H9 (cell line): ENCODE data around the gene TRIM10. TPM values are rescaled to one million over a fixed set of nuclear protein-coding genes. Genes with fewer than 3 reads are reported as not detected.

Experiments
- DNase-seq: peaks from one replicate; pipeline ENCODE4 v3.0.0-alpha.2; 2017
- H2AFZ ChIP-seq: one replicate; pipeline ENCODE4 v1.6.1; 2013; ENCODE audit warnings: mild to moderate bottlenecking, low read length, control low read depth, moderate library complexity
- H2AK5ac ChIP-seq: 2 replicates; pipeline ENCODE4 v1.6.1; 2013; ENCODE audit warnings: low read length, control low read depth, mixed read lengths; ENCODE audit not compliant: insufficient read length
- H2BK120ac ChIP-seq: one replicate; pipeline ENCODE4 v1.6.1; 2013; ENCODE audit warnings: low read depth, mild to moderate bottlenecking, low read length, control low read depth, inconsistent platforms; ENCODE audit not compliant: poor library complexity, severe bottlenecking
- H2BK12ac ChIP-seq: 2 replicates; pipeline ENCODE4 v1.6.1; 2013; ENCODE audit warnings: low read length, control low read depth, mixed read lengths, low read depth; ENCODE audit not compliant: insufficient read length
- H2BK15ac ChIP-seq: 2 replicates; pipeline ENCODE4 v1.6.1; 2013; ENCODE audit warnings: low read depth, low read length, control low read depth
- H2BK20ac ChIP-seq: one replicate; pipeline ENCODE4 v1.6.1; 2013; ENCODE audit warnings: low read depth, mild to moderate bottlenecking, low read length, control low read depth, inconsistent platforms; ENCODE audit not compliant: poor library complexity, severe bottlenecking
- H2BK5ac ChIP-seq: 2 replicates; pipeline ENCODE4 v1.6.1; 2013; ENCODE audit warnings: low read length, control low read depth, mixed read lengths; ENCODE audit not compliant: insufficient read length
- H3K14ac ChIP-seq: 2 replicates; pipeline ENCODE4 v1.6.1; 2013; ENCODE audit warnings: low read length, control low read depth; ENCODE audit not compliant: insufficient read depth
- H3K18ac ChIP-seq: 2 replicates; pipeline ENCODE4 v1.6.1; 2013; ENCODE audit warnings: low read depth, mild to moderate bottlenecking, mixed read lengths, low read length, control low read depth; ENCODE audit not compliant: insufficient read length
- H3K23ac ChIP-seq: 2 replicates; pipeline ENCODE4 v1.6.1; 2013; ENCODE audit warnings: low read length, control low read depth, mixed read lengths, low read depth; ENCODE audit not compliant: insufficient read length
- H3K23me2 ChIP-seq: 2 replicates; pipeline ENCODE4 v1.6.1; 2013; ENCODE audit warnings: low read depth, mild to moderate bottlenecking, mixed read lengths, low read length, control low read depth; ENCODE audit not compliant: insufficient read length, poor library complexity, severe bottlenecking
- H3K27ac ChIP-seq: 2 replicates; pipeline ENCODE4 v1.5.1; 2013; ENCODE audit warnings: low read length, control low read depth, mixed read lengths, low read depth; ENCODE audit not compliant: insufficient read length
- H3K27me3 ChIP-seq: 2 replicates; pipeline ENCODE4 v1.6.1; 2013; ENCODE audit warnings: low read length, control low read depth, inconsistent platforms; ENCODE audit not compliant: insufficient read depth
- H3K4ac ChIP-seq: 2 replicates; pipeline ENCODE4 v1.6.1; 2013; ENCODE audit warnings: low read depth, mild to moderate bottlenecking, control low read depth, inconsistent platforms, low read length, moderate library complexity
- H3K4me1 ChIP-seq: 2 replicates; pipeline ENCODE4 v1.6.1; 2013; ENCODE audit warnings: low read length, control low read depth, inconsistent platforms; ENCODE audit not compliant: insufficient read depth
- H3K4me2 ChIP-seq: 2 replicates; pipeline ENCODE4 v1.6.1; 2013; ENCODE audit warnings: low read length, control low read depth, mixed read lengths; ENCODE audit not compliant: insufficient read length, insufficient read depth
- H3K56ac ChIP-seq: 2 replicates; pipeline ENCODE4 v1.6.1; 2013; ENCODE audit warnings: low read depth, mild to moderate bottlenecking, mixed read lengths, low read length, control low read depth; ENCODE audit not compliant: insufficient read length
- H3K79me1 ChIP-seq: 2 replicates; pipeline ENCODE4 v1.6.1; 2013; ENCODE audit warnings: low read depth, mild to moderate bottlenecking, moderate library complexity, low read length, control low read depth, inconsistent platforms; ENCODE audit not compliant: insufficient read depth, poor library complexity, severe bottlenecking
- H3K79me2 ChIP-seq: 2 replicates; pipeline ENCODE4 v1.6.1; 2013; ENCODE audit warnings: low read length, control low read depth, inconsistent platforms; ENCODE audit not compliant: insufficient read depth
- H3K9ac ChIP-seq: 2 replicates; pipeline ENCODE4 v1.6.1; 2013; ENCODE audit warnings: low read length, control low read depth, mixed read lengths; ENCODE audit not compliant: insufficient read length; ENCODE audit errors: extremely low read depth
- H3K9me3 ChIP-seq: one replicate; pipeline ENCODE4 v1.6.1; 2013; ENCODE audit warnings: low read depth, low read length, inconsistent platforms; ENCODE audit not compliant: control insufficient read depth
- H3T11ph ChIP-seq: one replicate; pipeline ENCODE4 v1.6.1; 2013; ENCODE audit warnings: mild to moderate bottlenecking, low read length, control low read depth, inconsistent platforms
- H4K20me1 ChIP-seq: one replicate; pipeline ENCODE4 v1.6.1; 2013; ENCODE audit not compliant: control insufficient read depth, insufficient read length, insufficient read depth
- H4K5ac ChIP-seq: 2 replicates; pipeline ENCODE4 v1.6.1; 2013; ENCODE audit warnings: low read depth, mild to moderate bottlenecking, mixed read lengths, low read length, control low read depth; ENCODE audit not compliant: insufficient read length
- H4K8ac ChIP-seq: replicated peaks from 2 replicates; pipeline ENCODE4 v1.6.1; 2013; ENCODE audit warnings: low read length, control low read depth, mixed read lengths, low read depth; ENCODE audit not compliant: insufficient read length
- H4K91ac ChIP-seq: 2 replicates; pipeline ENCODE4 v1.6.1; 2013; ENCODE audit warnings: low read depth, mild to moderate bottlenecking, moderate library complexity, mixed read lengths, low read length, control low read depth; ENCODE audit not compliant: insufficient read length
- H3K27ac Mint-ChIP-seq, 3 experiments: 2 replicates in 2 of 3; 3 replicates in 1 of 3; pipeline ENCODE4 v1.8.0; 2020 to 2021; ENCODE audit warnings: mixed read lengths in 3 of 3, mild to moderate bottlenecking in 1 of 3, moderate library complexity in 1 of 3
- H3K27me3 Mint-ChIP-seq: 2 replicates; pipeline ENCODE4 v1.8.0; 2021; ENCODE audit warnings: low read depth, mild to moderate bottlenecking, moderate library complexity, mixed read lengths
- H3K36me3 Mint-ChIP-seq, 3 experiments: 2 replicates in 2 of 3; 3 replicates in 1 of 3; pipeline ENCODE4 v1.8.0; 2020 to 2021; ENCODE audit warnings: low read depth in 3 of 3, mixed read lengths in 3 of 3; ENCODE audit not compliant: insufficient read depth in 1 of 3
- H3K4me1 Mint-ChIP-seq, 2 experiments: 2 replicates each; pipeline ENCODE4 v1.8.0; 2020; ENCODE audit warnings: mixed read lengths in 2 of 2
- H3K4me3 Mint-ChIP-seq, 2 experiments: 2 replicates in 1 of 2; 3 replicates in 1 of 2; pipeline ENCODE4 v1.8.0; 2020 to 2021; ENCODE audit warnings: mild to moderate bottlenecking in 2 of 2, mixed read lengths in 2 of 2, moderate library complexity in 1 of 2
- H3K9me3 Mint-ChIP-seq, 2 experiments: 2 replicates in 1 of 2; 3 replicates in 1 of 2; pipeline ENCODE4 v1.8.0; 2020; ENCODE audit warnings: mild to moderate bottlenecking in 2 of 2, mixed read lengths in 2 of 2, moderate library complexity in 1 of 2
- WGBS: extraction: QIAGEN DNeasy Blood & Tissue Kit; methylation state at CpG from one replicate; pipeline ENCODE4 v1.1.7; 2013; ENCODE audit warnings: missing lambda C conversion rate, low lambda C conversion rate, mixed read lengths; ENCODE audit not compliant: insufficient read length; ENCODE audit errors: extremely low coverage; 5-methylcytosine and 5-hydroxymethylcytosine counted together
- total RNA-seq: library from RNA; stranded (reverse); gene quantifications from 2 replicates; pipeline ENCODE4 v1.2.1, GENCODE V29; 2021
- TF ChIP-seq, protein P1 (sequence below): fragments of 200-600 bp; sonication (generic); conservative IDR thresholded peaks from 3 replicates; pipeline ENCODE4 v1.8.0; 2021; ENCODE audit warnings: antibody characterized with exemption, mild to moderate bottlenecking

Gene TRIM10
- total RNA-seq, 1 experiment from 2014 or later: 0.07 TPM

DNA sequence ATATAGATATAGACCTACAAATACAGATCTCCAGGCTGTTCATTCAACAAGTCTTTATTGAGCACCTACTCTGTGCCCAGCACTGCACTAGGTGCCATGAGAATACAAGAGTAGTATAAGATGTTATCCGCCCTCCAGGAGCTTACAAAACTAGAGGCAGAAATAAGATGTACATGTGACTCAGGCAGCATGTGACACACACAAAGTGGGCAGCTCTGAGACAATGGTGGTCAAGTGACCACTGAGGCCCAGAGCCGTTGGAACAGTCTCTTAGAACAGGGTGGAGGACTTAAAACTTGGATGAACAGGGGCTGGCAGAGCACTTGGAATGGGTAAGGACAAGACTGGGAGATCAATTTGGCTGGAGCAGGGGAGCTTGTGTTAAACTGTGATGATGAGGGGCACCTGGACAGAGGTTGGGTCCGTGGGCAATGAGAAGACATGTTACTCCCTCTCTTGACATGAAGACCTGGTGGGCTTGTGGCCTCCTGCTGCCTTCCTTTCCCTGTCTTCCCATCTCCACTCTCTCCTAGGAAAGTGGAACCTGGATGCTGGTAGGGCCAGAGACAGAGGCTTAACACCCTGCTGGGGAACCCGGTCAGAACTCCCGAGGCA, 23.5 kb upstream of the TRIM10 start:
- Histone ChIP-seq H2AK5ac (no peak overlapping the region), H3K79me1 (no peaks in the 10 kb centered on the region), H3K27ac (no peak overlapping the region), H3K23ac (no peak overlapping the region), H3K9me3 (no peaks in the 10 kb centered on the region), H4K8ac (no peak overlapping the region), H2AFZ (no peak overlapping the region), H3K18ac (no peak overlapping the region), H3T11ph (no peak overlapping the region), H4K91ac (no peak overlapping the region), H2BK15ac (no peak overlapping the region), H4K5ac (no peak overlapping the region), H2BK20ac (no peak overlapping the region), H3K23me2 (no peaks in the 10 kb centered on the region), H3K9ac (no peak overlapping the region), H2BK5ac (no peak overlapping the region), H3K14ac (no peak overlapping the region), H3K4me2 (no peak overlapping the region), H3K56ac (no peak overlapping the region), H3K79me2 (no peaks in the 10 kb centered on the region), H2BK12ac (no peak overlapping the region), H3K4ac (no peak overlapping the region), H2BK120ac (no peak overlapping the region), H4K20me1 (no peaks in the 10 kb centered on the region), H3K4me1 (no peaks in the 10 kb centered on the region), H3K27me3 (no peaks in the 10 kb centered on the region)
- no peak overlapping the region for H3K27ac Mint-ChIP-seq
- H3K9me3 Mint-ChIP-seq: peaks cover 0 to 5% of the 10 kb centered on the region in 2 experiments; a peak in 3 of 5 replicates
- peaks cover 26 to 44% (median 43%) of the 10 kb centered on the region in 3 experiments for H3K36me3 Mint-ChIP-seq
- H3K4me3 Mint-ChIP-seq: no peak overlapping the region
- no peaks in the 10 kb centered on the region for H3K4me1 Mint-ChIP-seq
- DNase-seq: no peak
- TF ChIP-seq, protein P1, sequence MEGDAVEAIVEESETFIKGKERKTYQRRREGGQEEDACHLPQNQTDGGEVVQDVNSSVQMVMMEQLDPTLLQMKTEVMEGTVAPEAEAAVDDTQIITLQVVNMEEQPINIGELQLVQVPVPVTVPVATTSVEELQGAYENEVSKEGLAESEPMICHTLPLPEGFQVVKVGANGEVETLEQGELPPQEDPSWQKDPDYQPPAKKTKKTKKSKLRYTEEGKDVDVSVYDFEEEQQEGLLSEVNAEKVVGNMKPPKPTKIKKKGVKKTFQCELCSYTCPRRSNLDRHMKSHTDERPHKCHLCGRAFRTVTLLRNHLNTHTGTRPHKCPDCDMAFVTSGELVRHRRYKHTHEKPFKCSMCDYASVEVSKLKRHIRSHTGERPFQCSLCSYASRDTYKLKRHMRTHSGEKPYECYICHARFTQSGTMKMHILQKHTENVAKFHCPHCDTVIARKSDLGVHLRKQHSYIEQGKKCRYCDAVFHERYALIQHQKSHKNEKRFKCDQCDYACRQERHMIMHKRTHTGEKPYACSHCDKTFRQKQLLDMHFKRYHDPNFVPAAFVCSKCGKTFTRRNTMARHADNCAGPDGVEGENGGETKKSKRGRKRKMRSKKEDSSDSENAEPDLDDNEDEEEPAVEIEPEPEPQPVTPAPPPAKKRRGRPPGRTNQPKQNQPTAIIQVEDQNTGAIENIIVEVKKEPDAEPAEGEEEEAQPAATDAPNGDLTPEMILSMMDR: no peak
- peaks cover 8% of the 10 kb centered on the region for H3K27me3 Mint-ChIP-seq
- no CpG with 5 or more reads among the region's 5 CpGs for WGBS
